HEK293 (cell line): ENCODE measurements around the gene TAS2R42.

Source experiments
- EGR2 ChIP-seq: fragments of 450-650 bp; formaldehyde crosslinking; IDR thresholded peaks from 2 replicates; pipeline ENCODE4 v1.5.1; 2016; ENCODE audit warnings: low read depth, missing biosample characterization, missing genetic modification characterization
- GLIS2 ChIP-seq: fragments of 450-650 bp; formaldehyde crosslinking; IDR thresholded peaks from 2 replicates; pipeline ENCODE4 v1.5.1; 2016; ENCODE audit warnings: missing biosample characterization, missing genetic modification characterization
- KLF16 ChIP-seq: fragments of 450-650 bp; formaldehyde crosslinking; IDR thresholded peaks from 2 replicates; pipeline ENCODE4 v1.5.1; 2017; ENCODE audit warnings: missing biosample characterization, missing genetic modification characterization
- KLF8 ChIP-seq: fragments of 450-650 bp; formaldehyde crosslinking; IDR thresholded peaks from 2 replicates; pipeline ENCODE4 v1.5.1; 2016; ENCODE audit warnings: missing biosample characterization, missing genetic modification characterization
- PBX3 ChIP-seq: sonication (generic); formaldehyde crosslinking; IDR thresholded peaks from 2 replicates; pipeline ENCODE4 v1.8.1; 2022; ENCODE audit warnings: mild to moderate bottlenecking, moderate library complexity, missing genetic modification reagents
- RBAK ChIP-seq: fragments of 450-650 bp; formaldehyde crosslinking; IDR thresholded peaks from 2 replicates; pipeline ENCODE4 v1.5.1; 2016; ENCODE audit warnings: missing biosample characterization, missing genetic modification characterization
- SALL2 ChIP-seq: fragments of 450-650 bp; formaldehyde crosslinking; IDR thresholded peaks from 2 replicates; pipeline ENCODE4 v1.5.0; 2017; ENCODE audit warnings: missing biosample characterization, mild to moderate bottlenecking, missing genetic modification characterization, borderline replicate concordance
- SETDB1 ChIP-seq: IDR thresholded peaks from one replicate; pipeline ENCODE4 v1.6.1; 2017; ENCODE audit warnings: mild to moderate bottlenecking, low read length, moderate library complexity, mixed read lengths; ENCODE audit not compliant: insufficient read length
- TCF7L2 ChIP-seq: IDR thresholded peaks from 2 replicates; pipeline ENCODE4 v1.6.1; 2011; ENCODE audit warnings: low read depth, mild to moderate bottlenecking, inconsistent platforms, low read length, moderate library complexity, borderline replicate concordance
- ZNF148 ChIP-seq: fragments of 450-650 bp; formaldehyde crosslinking; IDR thresholded peaks from 2 replicates; pipeline ENCODE4 v1.5.0; 2017; ENCODE audit warnings: missing biosample characterization, missing genetic modification characterization, borderline replicate concordance
- ZNF19 ChIP-seq: fragments of 450-650 bp; formaldehyde crosslinking; IDR thresholded peaks from 2 replicates; pipeline ENCODE4; 2016; ENCODE audit warnings: missing biosample characterization, missing genetic modification characterization, low read depth
- ZNF211 ChIP-seq: fragments of 450-650 bp; formaldehyde crosslinking; IDR thresholded peaks from 2 replicates; pipeline ENCODE4 v1.5.1; 2016; ENCODE audit warnings: low read depth, missing biosample characterization, missing genetic modification characterization
- ZNF221 ChIP-seq: fragments of 450-650 bp; formaldehyde crosslinking; IDR thresholded peaks from 2 replicates; pipeline ENCODE4 v1.5.1; 2017; ENCODE audit warnings: missing biosample characterization, missing genetic modification characterization, borderline replicate concordance
- ZNF362 ChIP-seq: fragments of 450-650 bp; formaldehyde crosslinking; IDR thresholded peaks from 2 replicates; pipeline ENCODE4 v1.5.1; 2016; ENCODE audit warnings: missing biosample characterization, missing genetic modification characterization
- ZNF37A ChIP-seq: fragments of 450-650 bp; IDR thresholded peaks from 2 replicates; pipeline ENCODE4 v1.5.1; 2018; ENCODE audit warnings: missing biosample characterization, missing genetic modification characterization
- ZNF404 ChIP-seq: fragments of 450-650 bp; formaldehyde crosslinking; IDR thresholded peaks from 2 replicates; pipeline ENCODE4 v1.5.1; 2017; ENCODE audit warnings: missing biosample characterization, missing genetic modification characterization
- ZNF529 ChIP-seq: fragments of 450-650 bp; formaldehyde crosslinking; IDR thresholded peaks from 2 replicates; pipeline ENCODE4 v1.5.1; 2017; ENCODE audit warnings: missing genetic modification characterization, missing biosample characterization; ENCODE audit not compliant: insufficient replicate concordance
- ZNF560 ChIP-seq: fragments of 450-650 bp; formaldehyde crosslinking; IDR thresholded peaks from 2 replicates; pipeline ENCODE4 v1.5.1; 2017; ENCODE audit warnings: missing biosample characterization, missing genetic modification characterization, borderline replicate concordance
- ZNF621 ChIP-seq: fragments of 450-650 bp; formaldehyde crosslinking; IDR thresholded peaks from 2 replicates; pipeline ENCODE4 v1.5.1; 2017; ENCODE audit warnings: missing biosample characterization, missing genetic modification characterization
- ZNF654 ChIP-seq: fragments of 450-650 bp; formaldehyde crosslinking; IDR thresholded peaks from 2 replicates; pipeline ENCODE4 v1.5.1; 2016; ENCODE audit warnings: low read depth, missing biosample characterization, missing genetic modification characterization
- ZNF701 ChIP-seq: fragments of 450-650 bp; formaldehyde crosslinking; IDR thresholded peaks from 2 replicates; pipeline ENCODE4 v1.5.1; 2016; ENCODE audit warnings: missing biosample characterization, missing genetic modification characterization
- ZNF747 ChIP-seq: fragments of 450-650 bp; formaldehyde crosslinking; IDR thresholded peaks from 2 replicates; pipeline ENCODE4 v1.5.1; 2016; ENCODE audit warnings: missing biosample characterization, missing genetic modification characterization
- ZNF76 ChIP-seq: fragments of 450-650 bp; formaldehyde crosslinking; IDR thresholded peaks from 2 replicates; pipeline ENCODE4; 2016; ENCODE audit warnings: low read depth, missing biosample characterization, missing genetic modification characterization, borderline replicate concordance
- ZNF768 ChIP-seq: fragments of 450-650 bp; formaldehyde crosslinking; IDR thresholded peaks from 2 replicates; pipeline ENCODE4 v1.5.1; 2018; ENCODE audit warnings: missing biosample characterization, mild to moderate bottlenecking, missing genetic modification characterization
- ZNF785 ChIP-seq: fragments of 450-650 bp; formaldehyde crosslinking; IDR thresholded peaks from 2 replicates; pipeline ENCODE4 v1.5.1; 2016; ENCODE audit warnings: missing biosample characterization, missing genetic modification characterization
- ZNF843 ChIP-seq: fragments of 450-650 bp; formaldehyde crosslinking; IDR thresholded peaks from 2 replicates; pipeline ENCODE4 v1.5.1; 2016; ENCODE audit warnings: missing biosample characterization, missing genetic modification characterization
- TF ChIP-seq, protein P1 (sequence below): fragments of 450-650 bp; formaldehyde crosslinking; IDR thresholded peaks from 2 replicates; pipeline ENCODE4 v1.5.1; 2017; ENCODE audit warnings: missing biosample characterization, missing genetic modification characterization
- TF ChIP-seq, protein P2 (sequence below): fragments of 450-650 bp; formaldehyde crosslinking; IDR thresholded peaks from 2 replicates; pipeline ENCODE4 v1.5.1; 2016; ENCODE audit warnings: missing biosample characterization, missing genetic modification characterization
- TF ChIP-seq, protein P3 (sequence below): fragments of 450-650 bp; formaldehyde crosslinking; IDR thresholded peaks from 2 replicates; pipeline ENCODE4 v1.5.1; 2016; ENCODE audit warnings: missing biosample characterization, missing genetic modification characterization

The TAS2R42 gene

DNA sequence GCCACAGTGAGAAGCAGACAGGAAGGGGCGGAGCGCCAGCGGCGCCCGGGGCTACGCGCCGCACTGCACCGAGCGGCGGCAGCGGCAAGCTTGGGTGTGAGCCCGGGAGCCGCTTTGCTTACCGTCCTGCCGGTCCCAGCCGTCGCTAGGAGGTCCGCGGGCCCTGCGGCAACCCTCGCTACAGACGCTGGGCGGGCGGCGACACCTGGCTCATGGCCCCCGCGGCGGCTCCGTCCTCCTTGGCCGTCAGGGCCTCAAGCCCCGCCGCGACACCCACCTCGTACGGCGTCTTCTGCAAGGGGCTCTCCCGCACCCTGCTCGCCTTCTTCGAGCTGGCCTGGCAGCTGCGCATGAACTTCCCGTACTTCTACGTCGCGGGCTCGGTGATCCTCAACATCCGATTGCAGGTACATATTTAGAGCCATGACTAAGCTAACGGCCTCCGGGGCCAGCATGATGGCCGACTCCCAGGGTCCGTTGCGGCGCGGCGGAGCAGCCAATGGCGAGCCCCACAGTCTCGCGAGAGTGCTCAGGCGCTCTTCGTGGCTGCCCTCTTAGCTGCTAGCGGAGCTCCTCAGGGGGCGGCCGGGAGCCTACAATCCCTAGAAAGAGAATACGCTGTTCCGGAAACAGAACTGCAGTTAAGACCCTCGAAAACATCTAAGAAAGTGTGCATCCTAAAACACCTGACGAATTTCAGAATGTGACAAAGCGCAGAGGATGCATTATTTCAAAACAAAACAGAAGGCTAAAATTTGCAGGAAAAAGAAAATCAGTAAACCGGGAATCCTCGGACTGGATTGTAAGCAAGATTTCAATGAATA is 15.4 kb downstream of the TAS2R42 start, which contains the start of gene SMIM10L1 (continued):
- no peak for TF ChIP-seq ZNF621 (tag by site-specific recombination)
- TF ChIP-seq ZNF654 (tag by site-specific recombination): peak; percentile 3; the same call in 1 of the 2 replicates
- peak; percentile 92 for TF ChIP-seq ZNF76 (tag by site-specific recombination)
- no peak for TF ChIP-seq EGR2
- TF ChIP-seq SALL2 (tag by site-specific recombination): no peak
- TF ChIP-seq ZNF19: no peak
- no peak for TF ChIP-seq ZNF747
- no peak for TF ChIP-seq ZNF560 (tag by site-specific recombination)
- TF ChIP-seq, protein P1, sequence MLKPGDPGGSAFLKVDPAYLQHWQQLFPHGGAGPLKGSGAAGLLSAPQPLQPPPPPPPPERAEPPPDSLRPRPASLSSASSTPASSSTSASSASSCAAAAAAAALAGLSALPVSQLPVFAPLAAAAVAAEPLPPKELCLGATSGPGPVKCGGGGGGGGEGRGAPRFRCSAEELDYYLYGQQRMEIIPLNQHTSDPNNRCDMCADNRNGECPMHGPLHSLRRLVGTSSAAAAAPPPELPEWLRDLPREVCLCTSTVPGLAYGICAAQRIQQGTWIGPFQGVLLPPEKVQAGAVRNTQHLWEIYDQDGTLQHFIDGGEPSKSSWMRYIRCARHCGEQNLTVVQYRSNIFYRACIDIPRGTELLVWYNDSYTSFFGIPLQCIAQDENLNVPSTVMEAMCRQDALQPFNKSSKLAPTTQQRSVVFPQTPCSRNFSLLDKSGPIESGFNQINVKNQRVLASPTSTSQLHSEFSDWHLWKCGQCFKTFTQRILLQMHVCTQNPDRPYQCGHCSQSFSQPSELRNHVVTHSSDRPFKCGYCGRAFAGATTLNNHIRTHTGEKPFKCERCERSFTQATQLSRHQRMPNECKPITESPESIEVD (tag by site-specific recombination): no peak
- peak; percentile 52; the same call in 1 of the 2 replicates for TF ChIP-seq KLF8 (tag by site-specific recombination)
- no peak for TF ChIP-seq ZNF404
- TF ChIP-seq RBAK: no peak
- no peak for TF ChIP-seq ZNF362 (tag by site-specific recombination)
- TF ChIP-seq ZNF529: no peak
- no peak for TF ChIP-seq ZNF211 (tag by site-specific recombination)
- TF ChIP-seq, protein P2, sequence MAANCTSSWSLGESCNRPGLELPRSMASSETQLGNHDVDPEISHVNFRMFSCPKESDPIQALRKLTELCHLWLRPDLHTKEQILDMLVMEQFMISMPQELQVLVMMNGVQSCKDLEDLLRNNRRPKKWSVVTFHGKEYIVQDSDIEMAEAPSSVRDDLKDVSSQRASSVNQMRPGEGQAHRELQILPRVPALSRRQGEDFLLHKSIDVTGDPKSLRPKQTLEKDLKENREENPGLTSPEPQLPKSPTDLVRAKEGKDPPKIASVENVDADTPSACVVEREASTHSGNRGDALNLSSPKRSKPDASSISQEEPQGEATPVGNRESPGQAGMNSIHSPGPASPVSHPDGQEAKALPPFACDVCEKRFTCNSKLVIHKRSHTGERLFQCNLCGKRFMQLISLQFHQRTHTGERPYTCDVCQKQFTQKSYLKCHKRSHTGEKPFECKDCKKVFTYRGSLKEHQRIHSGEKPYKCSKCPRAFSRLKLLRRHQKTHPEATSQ (tag by site-specific recombination): peak; percentile 58; the same call in 1 of the 2 replicates
- 0 out of 2 replicates have a peak, but pooled peaks have one; percentile 48 for TF ChIP-seq ZNF221
- TF ChIP-seq SETDB1: no peak
- TF ChIP-seq ZNF701 (tag by site-specific recombination): no peak
- no peak for TF ChIP-seq TCF7L2
- peak; percentile 79 for TF ChIP-seq GLIS2 (tag by site-specific recombination)
- no peak for TF ChIP-seq ZNF148 (tag by site-specific recombination)
- TF ChIP-seq, protein P3, sequence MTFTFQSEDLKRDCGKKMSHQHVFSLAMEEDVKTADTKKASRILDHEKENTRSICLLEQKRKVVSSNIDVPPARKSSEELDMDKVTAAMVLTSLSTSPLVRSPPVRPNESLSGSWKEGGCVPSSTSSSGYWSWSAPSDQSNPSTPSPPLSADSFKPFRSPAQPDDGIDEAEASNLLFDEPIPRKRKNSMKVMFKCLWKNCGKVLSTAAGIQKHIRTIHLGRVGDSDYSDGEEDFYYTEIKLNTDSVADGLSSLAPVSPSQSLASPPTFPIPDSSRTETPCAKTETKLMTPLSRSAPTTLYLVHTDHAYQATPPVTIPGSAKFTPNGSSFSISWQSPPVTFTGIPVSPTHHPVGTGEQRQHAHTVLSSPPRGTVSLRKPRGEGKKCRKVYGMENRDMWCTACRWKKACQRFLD (tag by site-specific recombination): no peak
- peak; percentile 66 for TF ChIP-seq KLF16
- TF ChIP-seq ZNF843: no peak; the same call in 1 of the 2 replicates
- 0 out of 2 replicates have a peak, but pooled peaks have one; percentile 68 for TF ChIP-seq ZNF785 (tag by site-specific recombination)
- TF ChIP-seq PBX3: no peak
- no peak for TF ChIP-seq ZNF768 (tag by site-specific recombination)
- TF ChIP-seq ZNF37A (tag by site-specific recombination): no peak
